Liver (tissue), 9 donors: ENCODE measurements around the gene OXCT1. TPM values are rescaled to one million over a fixed set of nuclear protein-coding genes. Genes with fewer than 3 reads are reported as not detected.

Experiments used
- DNase-seq: peaks from one replicate; pipeline ENCODE4 v3.0.0-alpha.2; 2017; ENCODE audit warnings: low spot score
- H3K27ac ChIP-seq, 2 donors: one replicate each; pipeline ENCODE4 v1.7.0; 2013; ENCODE audit warnings: inconsistent platforms in 2 of 2, low read length in 2 of 2, control low read depth in 1 of 2, low read depth in 1 of 2, mild to moderate bottlenecking in 1 of 2
- H3K27me3 ChIP-seq, 4 donors: one replicate each; pipeline versions ENCODE4 v1.6.1 to v1.7.0; 2013; ENCODE audit warnings: low read length in 3 of 4, inconsistent platforms in 1 of 4, mild to moderate bottlenecking in 1 of 4, moderate library complexity in 1 of 4; ENCODE audit not compliant: control insufficient read depth in 4 of 4, insufficient read depth in 4 of 4
- H3K36me3 ChIP-seq, 4 donors: one replicate each; pipeline versions ENCODE4 v1.6.1 to v1.7.0; 2013; ENCODE audit warnings: low read length in 3 of 4, mild to moderate bottlenecking in 3 of 4, low read depth in 1 of 4, moderate library complexity in 1 of 4; ENCODE audit not compliant: control insufficient read depth in 4 of 4, insufficient read depth in 3 of 4
- H3K4me1 ChIP-seq, 4 donors: one replicate each; pipeline versions ENCODE4 v1.6.1 to v1.7.0; 2013; ENCODE audit warnings: low read length in 3 of 4, mild to moderate bottlenecking in 3 of 4, moderate library complexity in 1 of 4; ENCODE audit not compliant: control insufficient read depth in 4 of 4, insufficient read depth in 4 of 4
- H3K4me3 ChIP-seq, 3 donors: one replicate each; pipeline versions ENCODE4 v1.6.1 to v1.7.0; 2013; ENCODE audit warnings: low read length in 3 of 3, control low read depth in 1 of 3, low read depth in 1 of 3, mild to moderate bottlenecking in 1 of 3
- H3K9ac ChIP-seq, 2 donors: one replicate each; pipeline ENCODE4 v1.7.0; 2013; ENCODE audit warnings: low read length in 2 of 2, mild to moderate bottlenecking in 2 of 2, moderate library complexity in 2 of 2, control low read depth in 1 of 2, low read depth in 1 of 2
- H3K9me3 ChIP-seq, 4 donors: one replicate each; pipeline versions ENCODE4 v1.6.1 to v1.7.0; 2013; ENCODE audit warnings: low read length in 3 of 4; ENCODE audit not compliant: control insufficient read depth in 4 of 4
- EGR1 ChIP-seq, 2 donors: IDR thresholded peaks; 2 replicates each; pipeline ENCODE4 v1.6.1; 2016 to 2018; ENCODE audit warnings: antibody characterized with exemption in 2 of 2, low read depth in 2 of 2
- FOXA1 ChIP-seq: IDR thresholded peaks from 2 replicates; pipeline ENCODE4 v1.6.1; 2016; ENCODE audit warnings: antibody characterized with exemption
- GABPA ChIP-seq, 2 donors: IDR thresholded peaks in 1 of 2; conservative IDR thresholded peaks in 1 of 2; 2 replicates each; pipeline ENCODE4 v1.6.1; 2016; ENCODE audit warnings: antibody characterized with exemption in 2 of 2, mild to moderate bottlenecking in 1 of 2, moderate library complexity in 1 of 2
- HNF4A ChIP-seq, 2 donors: conservative IDR thresholded peaks; 2 replicates each; pipeline ENCODE4 v1.6.1; 2016; ENCODE audit warnings: antibody characterized with exemption in 2 of 2, mild to moderate bottlenecking in 2 of 2
- HNF4G ChIP-seq: IDR thresholded peaks from 2 replicates; pipeline ENCODE4 v1.6.1; 2016; ENCODE audit warnings: antibody characterized with exemption
- NR2F2 ChIP-seq: IDR thresholded peaks from 2 replicates; pipeline ENCODE4 v1.6.1; 2016; ENCODE audit warnings: antibody characterized with exemption
- RAD21 ChIP-seq, 2 donors: IDR thresholded peaks; 2 replicates each; pipeline ENCODE4 v1.6.1; 2016; ENCODE audit warnings: antibody characterized with exemption in 2 of 2, mild to moderate bottlenecking in 2 of 2
- SP1 ChIP-seq: IDR thresholded peaks from 2 replicates; pipeline ENCODE4 v1.6.1; 2018; ENCODE audit warnings: antibody characterized with exemption, mild to moderate bottlenecking
- TAF1 ChIP-seq: conservative IDR thresholded peaks from 2 replicates; pipeline ENCODE4 v1.6.1; 2016; ENCODE audit warnings: antibody characterized with exemption, mild to moderate bottlenecking
- YY1 ChIP-seq: IDR thresholded peaks from 2 replicates; pipeline ENCODE4 v1.6.1; 2016; ENCODE audit warnings: antibody characterized with exemption, mild to moderate bottlenecking
- WGBS: extraction: QIAGEN DNeasy Blood & Tissue Kit; methylation state at CpG from one replicate; pipeline ENCODE4 v1.1.7; 2013; 5-methylcytosine and 5-hydroxymethylcytosine counted together
- polyA plus RNA-seq, 2 donors: library from polyadenylated mRNA; stranded (reverse) in 1 of 2; unstranded in 1 of 2; fragments of 200-250 nt in 1 of 2; fragments of >200 nt in 1 of 2; fragmentation: Nextera tagmentation in 1 of 2; extraction: Ambion mirVana in 1 of 2; gene quantifications; one replicate each; pipeline versions ENCODE4 v1.2.1 to v1.2.3, GENCODE V29; 2013 to 2015
- total RNA-seq, 2 donors: library from RNA; depleted of rRNA; stranded (reverse); fragments of >200 nt; gene quantifications; one replicate each; pipeline ENCODE4 v1.2.3, GENCODE V29; 2014
- TF ChIP-seq, protein P1 (sequence below): IDR thresholded peaks from 2 replicates; pipeline ENCODE4 v1.6.1; 2016; ENCODE audit warnings: antibody characterized with exemption
- TF ChIP-seq, protein P2 (sequence below): IDR thresholded peaks from 2 replicates; pipeline ENCODE4 v1.6.1; 2016; ENCODE audit warnings: antibody characterized with exemption
- TF ChIP-seq, protein P3 (sequence below): fragments of 150-350 bp; IDR thresholded peaks from 2 replicates; pipeline ENCODE4 v1.5.1; 2017; ENCODE audit warnings: improper control_type of control experiment, low read depth, low read length; ENCODE audit not compliant: missing input control
- TF ChIP-seq, protein P4 (sequence below): IDR thresholded peaks from 2 replicates; pipeline ENCODE4 v1.6.1; 2016; ENCODE audit warnings: antibody characterized with exemption
- donor health status: healthy.
- donor health status: healthy.
- donor health status: healthy.
- donor health status: healthy.
- donor health status: healthy.

The OXCT1 gene
- total and polyA plus RNA-seq, 4 donors, result 0.72 to 10.7 (median 1.1) TPM

DNA sequence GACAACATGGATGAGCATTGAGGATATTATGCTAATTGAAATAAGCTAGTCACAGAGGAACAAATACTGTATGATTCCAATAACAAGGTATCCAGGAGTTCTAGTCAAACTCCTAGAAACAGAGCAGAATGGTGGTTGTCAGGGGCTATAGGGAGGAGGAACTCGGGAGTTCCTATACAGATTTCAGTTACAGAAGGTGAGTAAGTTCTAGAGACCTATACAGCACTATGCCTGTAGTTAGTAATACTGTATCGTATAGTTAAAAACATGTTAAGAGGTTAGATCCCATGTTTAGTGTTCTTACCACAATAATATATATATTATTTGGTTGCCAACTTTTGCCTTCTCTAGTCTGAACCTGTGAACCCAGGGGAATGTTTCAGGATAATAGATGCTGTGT is 7.9 kb upstream of the OXCT1 start:
- H3K4me3 ChIP-seq, result no peak overlapping the region
- no peak for TF ChIP-seq FOXA1
- TF ChIP-seq, protein P1, sequence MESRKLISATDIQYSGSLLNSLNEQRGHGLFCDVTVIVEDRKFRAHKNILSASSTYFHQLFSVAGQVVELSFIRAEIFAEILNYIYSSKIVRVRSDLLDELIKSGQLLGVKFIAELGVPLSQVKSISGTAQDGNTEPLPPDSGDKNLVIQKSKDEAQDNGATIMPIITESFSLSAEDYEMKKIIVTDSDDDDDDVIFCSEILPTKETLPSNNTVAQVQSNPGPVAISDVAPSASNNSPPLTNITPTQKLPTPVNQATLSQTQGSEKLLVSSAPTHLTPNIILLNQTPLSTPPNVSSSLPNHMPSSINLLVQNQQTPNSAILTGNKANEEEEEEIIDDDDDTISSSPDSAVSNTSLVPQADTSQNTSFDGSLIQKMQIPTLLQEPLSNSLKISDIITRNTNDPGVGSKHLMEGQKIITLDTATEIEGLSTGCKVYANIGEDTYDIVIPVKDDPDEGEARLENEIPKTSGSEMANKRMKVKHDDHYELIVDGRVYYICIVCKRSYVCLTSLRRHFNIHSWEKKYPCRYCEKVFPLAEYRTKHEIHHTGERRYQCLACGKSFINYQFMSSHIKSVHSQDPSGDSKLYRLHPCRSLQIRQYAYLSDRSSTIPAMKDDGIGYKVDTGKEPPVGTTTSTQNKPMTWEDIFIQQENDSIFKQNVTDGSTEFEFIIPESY, result no peak
- H3K27ac ChIP-seq, result no peak overlapping the region
- DNase-seq, result no peak
- no peaks in the 10 kb centered on the region for H3K36me3 ChIP-seq
- H3K9me3 ChIP-seq, result no peaks in the 10 kb centered on the region
- peaks cover 0 to 6% (median 1%) of the 10 kb centered on the region in 4 donors for H3K27me3 ChIP-seq
- 87% methylated on average over 2 of the region's 2 CpGs for WGBS
- H3K9ac ChIP-seq, result no peak overlapping the region
- H3K4me1 ChIP-seq, result no peaks in the 10 kb centered on the region

DNA sequence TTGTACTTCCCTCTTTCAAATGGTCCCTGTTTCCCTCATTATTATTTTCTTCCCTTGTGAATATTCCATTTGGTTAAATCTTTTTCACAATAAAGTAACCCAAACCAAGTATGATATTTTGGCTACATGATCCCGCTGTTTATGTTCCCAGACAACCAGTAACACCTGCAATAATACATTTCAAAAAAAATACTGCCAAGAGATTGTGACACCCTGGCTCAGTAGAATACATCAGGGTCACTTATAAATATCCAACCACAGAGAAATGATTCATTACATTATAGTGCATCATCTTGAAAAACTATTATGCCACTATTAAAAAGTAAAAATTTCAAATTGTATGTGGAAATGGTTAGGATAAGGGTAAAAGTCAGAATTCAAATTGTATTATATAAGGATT is 7.2 kb upstream of the OXCT1 start:
- no peaks in the 10 kb centered on the region for H3K4me1 ChIP-seq

DNA sequence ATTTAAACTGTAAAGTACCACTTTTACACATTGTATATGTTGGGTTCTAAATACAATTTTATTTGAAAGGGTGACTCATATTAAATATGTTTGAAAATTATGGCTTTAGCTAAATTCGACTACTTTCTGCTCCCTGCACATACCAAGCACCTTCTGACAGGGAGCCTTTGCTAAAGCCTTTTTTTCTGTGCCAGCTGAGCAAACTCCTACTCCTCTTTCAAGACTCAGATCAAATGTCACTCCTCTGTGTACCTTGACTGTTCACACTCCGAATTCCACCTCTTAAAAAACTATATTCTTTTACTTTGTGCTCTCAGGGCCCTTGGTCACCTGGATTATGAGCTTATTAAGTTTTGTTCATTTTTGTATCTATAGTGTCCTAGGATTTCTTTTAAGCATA is 6.5 kb upstream of the OXCT1 start:
- Histone ChIP-seq H3K9ac (no peak overlapping the region), H3K9me3 (no peaks in the 10 kb centered on the region), H3K27ac (no peak overlapping the region), H3K4me3 (no peak overlapping the region), H3K4me1 (no peaks in the 10 kb centered on the region), H3K27me3 (peaks cover 0 to 3% (median 1%) of the 10 kb centered on the region in 4 donors), H3K36me3 (no peaks in the 10 kb centered on the region)
- no peak for DNase-seq
- WGBS, result 71% methylated on average over 2 of the region's 2 CpGs
- TF ChIP-seq, protein P2, sequence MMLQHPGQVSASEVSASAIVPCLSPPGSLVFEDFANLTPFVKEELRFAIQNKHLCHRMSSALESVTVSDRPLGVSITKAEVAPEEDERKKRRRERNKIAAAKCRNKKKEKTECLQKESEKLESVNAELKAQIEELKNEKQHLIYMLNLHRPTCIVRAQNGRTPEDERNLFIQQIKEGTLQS, result no peak
- no peak for TF ChIP-seq YY1
- no peak for TF ChIP-seq GABPA (IDR thresholded peaks at IDR 0.05 in 1 of 2, conservative IDR thresholded peaks at IDR 0.05 in 1 of 2)
- TF ChIP-seq, protein P1, result no peak
- no peak for TF ChIP-seq NR2F2
- TF ChIP-seq, protein P3, sequence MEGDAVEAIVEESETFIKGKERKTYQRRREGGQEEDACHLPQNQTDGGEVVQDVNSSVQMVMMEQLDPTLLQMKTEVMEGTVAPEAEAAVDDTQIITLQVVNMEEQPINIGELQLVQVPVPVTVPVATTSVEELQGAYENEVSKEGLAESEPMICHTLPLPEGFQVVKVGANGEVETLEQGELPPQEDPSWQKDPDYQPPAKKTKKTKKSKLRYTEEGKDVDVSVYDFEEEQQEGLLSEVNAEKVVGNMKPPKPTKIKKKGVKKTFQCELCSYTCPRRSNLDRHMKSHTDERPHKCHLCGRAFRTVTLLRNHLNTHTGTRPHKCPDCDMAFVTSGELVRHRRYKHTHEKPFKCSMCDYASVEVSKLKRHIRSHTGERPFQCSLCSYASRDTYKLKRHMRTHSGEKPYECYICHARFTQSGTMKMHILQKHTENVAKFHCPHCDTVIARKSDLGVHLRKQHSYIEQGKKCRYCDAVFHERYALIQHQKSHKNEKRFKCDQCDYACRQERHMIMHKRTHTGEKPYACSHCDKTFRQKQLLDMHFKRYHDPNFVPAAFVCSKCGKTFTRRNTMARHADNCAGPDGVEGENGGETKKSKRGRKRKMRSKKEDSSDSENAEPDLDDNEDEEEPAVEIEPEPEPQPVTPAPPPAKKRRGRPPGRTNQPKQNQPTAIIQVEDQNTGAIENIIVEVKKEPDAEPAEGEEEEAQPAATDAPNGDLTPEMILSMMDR, result no peak
- no peak for TF ChIP-seq EGR1 (IDR thresholded peaks at IDR 0.05; ENCODE audit: low read depth in 2 of 2)
- no peak for TF ChIP-seq HNF4A (conservative IDR thresholded peaks at IDR 0.05)
- TF ChIP-seq, protein P4, sequence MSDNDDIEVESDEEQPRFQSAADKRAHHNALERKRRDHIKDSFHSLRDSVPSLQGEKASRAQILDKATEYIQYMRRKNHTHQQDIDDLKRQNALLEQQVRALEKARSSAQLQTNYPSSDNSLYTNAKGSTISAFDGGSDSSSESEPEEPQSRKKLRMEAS, result no peak
- TF ChIP-seq TAF1, result no peak
- no peak for TF ChIP-seq HNF4G
- no peak for TF ChIP-seq FOXA1
- no peak for TF ChIP-seq SP1
- no peak for TF ChIP-seq RAD21 (IDR thresholded peaks at IDR 0.05)

More for the DNA sequence above, 7.2 kb upstream of the OXCT1 start:
- no peak for DNase-seq
- H3K9me3 ChIP-seq, result no peaks in the 10 kb centered on the region
- WGBS, result 95% methylated on average over 1 of the region's 1 CpG
- no peak overlapping the region for H3K4me3 ChIP-seq
- H3K9ac ChIP-seq, result no peak overlapping the region
- no peak overlapping the region for H3K27ac ChIP-seq
- no peaks in the 10 kb centered on the region for H3K36me3 ChIP-seq
- H3K27me3 ChIP-seq, result peaks cover 0 to 3% (median 1%) of the 10 kb centered on the region in 4 donors
- TF ChIP-seq, protein P1, result no peak
- no peak for TF ChIP-seq SP1
- no peak for TF ChIP-seq HNF4G
